Neural cell (in vitro differentiated cells): ENCODE data around the gene PRDX1. TPM values are rescaled to one million over a fixed set of nuclear protein-coding genes. Genes with fewer than 3 reads are reported as not detected.

Experiments
- H2AFZ ChIP-seq: fragments of 200-600, 300-800 bp; sonication (generic), shearing (Covaris generic); 2 replicates; pipeline ENCODE4 v1.6.0; 2014; ENCODE audit warnings: low read depth, mild to moderate bottlenecking, antibody characterized with exemption, low read length, moderate library complexity
- H3F3A ChIP-seq: fragments of 200-600 bp; shearing (Covaris generic); 2 replicates; pipeline ENCODE4 v1.6.1; 2016; ENCODE audit warnings: mild to moderate bottlenecking, moderate library complexity, mixed read lengths, antibody characterized with exemption, low read length; ENCODE audit not compliant: insufficient read depth, poor library complexity, severe bottlenecking
- H3K27ac ChIP-seq: fragments of 200-600, 300-800 bp; sonication (generic), shearing (Covaris generic); 2 replicates; pipeline ENCODE4 v1.5.1; 2014; ENCODE audit warnings: mild to moderate bottlenecking, low read length, moderate library complexity
- H3K27me3 ChIP-seq: fragments of 300-800, 200-600 bp; sonication (generic), shearing (Covaris generic); 2 replicates; pipeline ENCODE4 v1.6.0; 2014; ENCODE audit warnings: mild to moderate bottlenecking, low read depth, low read length, moderate library complexity; ENCODE audit not compliant: insufficient read depth
- H3K36me3 ChIP-seq: fragments of 300-800, 200-600 bp; sonication (generic), shearing (Covaris generic); 2 replicates; pipeline ENCODE4 v1.5.1; 2014; ENCODE audit warnings: mild to moderate bottlenecking, antibody characterized with exemption, low read length, moderate library complexity; ENCODE audit not compliant: insufficient read depth
- H3K4me2 ChIP-seq: fragments of 300-800, 200-600 bp; sonication (generic), shearing (Covaris generic); 2 replicates; pipeline ENCODE4 v1.6.0; 2014; ENCODE audit warnings: mild to moderate bottlenecking, low read length
- H3K4me3 ChIP-seq: fragments of 300-800, 200-600 bp; sonication (generic), shearing (Covaris generic); 2 replicates; pipeline ENCODE4 v1.5.1; 2014; ENCODE audit warnings: mild to moderate bottlenecking, low read length, moderate library complexity
- H3K79me2 ChIP-seq: fragments of 200-600 bp; shearing (Covaris generic); replicated peaks from 2 replicates; pipeline ENCODE4 v1.6.0; 2014; ENCODE audit warnings: mild to moderate bottlenecking, low read length, moderate library complexity; ENCODE audit not compliant: insufficient read depth
- H3K9ac ChIP-seq: fragments of 300-800, 200-600 bp; sonication (generic), shearing (Covaris generic); 2 replicates; pipeline ENCODE4 v1.6.1; 2016; ENCODE audit warnings: mild to moderate bottlenecking, low read length, mixed read lengths
- H3K9me2 ChIP-seq: fragments of 200-600 bp; shearing (Covaris generic); 2 replicates; pipeline ENCODE4 v1.6.1; 2016; ENCODE audit warnings: mild to moderate bottlenecking, low read length, mixed read lengths; ENCODE audit not compliant: insufficient read depth
- H3K9me3 ChIP-seq: fragments of 200-600, 300-800 bp; sonication (generic), shearing (Covaris generic); 2 replicates; pipeline ENCODE4 v1.6.1; 2016; ENCODE audit warnings: mild to moderate bottlenecking, mixed run types, low read length, moderate library complexity, mixed read lengths
- H4K20me1 ChIP-seq: fragments of 200-600 bp; shearing (Covaris generic); 2 replicates; pipeline ENCODE4 v1.6.1; 2016; ENCODE audit warnings: mild to moderate bottlenecking, mixed run types; ENCODE audit not compliant: insufficient read depth
- EP300 ChIP-seq: fragments of 450-650 bp; conservative IDR thresholded peaks from 2 replicates; pipeline ENCODE4 v1.6.1; 2014; ENCODE audit warnings: antibody characterized with exemption, mild to moderate bottlenecking, moderate library complexity; ENCODE audit not compliant: poor library complexity, severe bottlenecking
- EZH2 ChIP-seq: fragments of 200-600, 300-800 bp; shearing (Covaris generic), sonication (generic); IDR thresholded peaks from 2 replicates; pipeline ENCODE4 v1.6.1; 2014; ENCODE audit warnings: antibody characterized with exemption, low read length, borderline replicate concordance, mild to moderate bottlenecking; ENCODE audit not compliant: insufficient read depth, poor library complexity, severe bottlenecking
- MXI1 ChIP-seq: fragments of 450-650 bp; conservative IDR thresholded peaks from 2 replicates; pipeline ENCODE4 v1.6.1; 2014; ENCODE audit warnings: antibody characterized with exemption, mild to moderate bottlenecking; ENCODE audit not compliant: poor library complexity, severe bottlenecking
- POLR2AphosphoS5 ChIP-seq: IDR thresholded peaks from 2 replicates; pipeline ENCODE4 v1.6.1; 2012
- RAD21 ChIP-seq: fragments of 450-650 bp; conservative IDR thresholded peaks from 2 replicates; pipeline ENCODE4 v1.6.1; 2014; ENCODE audit warnings: antibody characterized with exemption, mild to moderate bottlenecking, moderate library complexity
- SMC3 ChIP-seq: fragments of 450-650 bp; conservative IDR thresholded peaks from 2 replicates; pipeline ENCODE4 v1.6.1; 2014; ENCODE audit warnings: antibody characterized with exemption, mild to moderate bottlenecking, moderate library complexity; ENCODE audit not compliant: poor library complexity
- TAF1 ChIP-seq: IDR thresholded peaks from 2 replicates; pipeline ENCODE4 v1.6.1; 2012; ENCODE audit warnings: low read depth
- polyA plus RNA-seq: library from polyadenylated mRNA; depleted of rRNA; stranded (reverse); fragments of >200 nt; gene quantifications from 2 replicates; pipeline ENCODE4 v1.2.3, GENCODE V29; 2014
- TF ChIP-seq, protein P1 (sequence below): IDR thresholded peaks from 2 replicates; pipeline ENCODE4 v1.6.1; 2012; ENCODE audit warnings: borderline replicate concordance
- TF ChIP-seq, protein P2 (sequence below): fragments of 450-650 bp; IDR thresholded peaks from 2 replicates; pipeline ENCODE4 v1.5.1; 2014; ENCODE audit warnings: antibody characterized with exemption, mild to moderate bottlenecking, moderate library complexity; ENCODE audit not compliant: poor library complexity, severe bottlenecking

The PRDX1 gene
- polyA plus RNA-seq, 1 donor from 2014 or later = 304 TPM

DNA sequence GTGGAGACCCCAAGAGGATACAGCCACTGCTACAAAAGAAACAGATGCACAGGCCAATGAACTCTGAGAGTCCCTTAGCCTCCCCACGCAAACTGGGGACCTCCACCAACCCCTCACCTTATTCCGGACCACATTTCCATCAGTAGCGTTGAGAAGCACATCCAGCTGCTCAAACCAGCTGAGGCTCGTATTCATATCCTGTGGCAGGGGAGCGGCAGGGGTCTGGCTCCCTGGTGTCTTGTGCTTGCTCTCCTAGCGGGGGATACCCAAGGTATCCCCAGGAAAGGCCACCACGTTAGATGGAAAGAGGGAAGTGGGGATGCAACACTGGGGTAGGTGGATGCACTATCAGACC is 22.3 kb downstream of the PRDX1 start:
- H3K9ac ChIP-seq = peak overlapping the region; percentile 51
- peak overlapping the region; percentile 65 for H3K4me2 ChIP-seq
- H3K27ac ChIP-seq = no peak overlapping the region

DNA sequence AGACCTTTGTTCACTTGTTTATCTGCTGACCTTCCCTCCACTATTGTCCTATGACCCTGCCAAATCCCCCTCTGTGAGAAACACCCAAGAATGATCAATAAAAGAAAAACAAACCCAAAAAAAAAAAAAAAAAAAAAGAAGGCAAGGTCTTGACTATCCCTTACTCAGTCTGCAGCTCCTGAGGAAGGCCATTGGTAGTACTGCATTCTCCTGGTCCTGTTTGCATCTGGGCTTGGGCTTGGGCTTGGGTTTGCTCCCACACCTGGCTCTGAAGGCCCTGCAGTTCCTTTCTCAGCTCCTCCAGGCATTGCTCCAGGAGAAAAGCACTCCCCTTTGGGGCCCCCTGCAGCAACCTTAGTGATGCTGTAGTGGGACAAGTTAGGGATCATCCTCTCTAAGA is 23.4 kb downstream of the PRDX1 start:
- Histone ChIP-seq H3K79me2 (no peaks in the 10 kb centered on the region), H3K9ac (no peak overlapping the region), H3K9me2 (no peaks in the 10 kb centered on the region), H3K27me3 (no peaks in the 10 kb centered on the region), H3F3A (no peaks in the 10 kb centered on the region), H3K4me2 (no peak overlapping the region), H3K4me3 (no peak overlapping the region), H3K9me3 (no peaks in the 10 kb centered on the region), H4K20me1 (no peaks in the 10 kb centered on the region), H3K36me3 (no peaks in the 10 kb centered on the region), H2AFZ (no peak overlapping the region), H3K27ac (no peak overlapping the region)
- TF ChIP-seq SMC3 = no peak
- TF ChIP-seq, protein P1, sequence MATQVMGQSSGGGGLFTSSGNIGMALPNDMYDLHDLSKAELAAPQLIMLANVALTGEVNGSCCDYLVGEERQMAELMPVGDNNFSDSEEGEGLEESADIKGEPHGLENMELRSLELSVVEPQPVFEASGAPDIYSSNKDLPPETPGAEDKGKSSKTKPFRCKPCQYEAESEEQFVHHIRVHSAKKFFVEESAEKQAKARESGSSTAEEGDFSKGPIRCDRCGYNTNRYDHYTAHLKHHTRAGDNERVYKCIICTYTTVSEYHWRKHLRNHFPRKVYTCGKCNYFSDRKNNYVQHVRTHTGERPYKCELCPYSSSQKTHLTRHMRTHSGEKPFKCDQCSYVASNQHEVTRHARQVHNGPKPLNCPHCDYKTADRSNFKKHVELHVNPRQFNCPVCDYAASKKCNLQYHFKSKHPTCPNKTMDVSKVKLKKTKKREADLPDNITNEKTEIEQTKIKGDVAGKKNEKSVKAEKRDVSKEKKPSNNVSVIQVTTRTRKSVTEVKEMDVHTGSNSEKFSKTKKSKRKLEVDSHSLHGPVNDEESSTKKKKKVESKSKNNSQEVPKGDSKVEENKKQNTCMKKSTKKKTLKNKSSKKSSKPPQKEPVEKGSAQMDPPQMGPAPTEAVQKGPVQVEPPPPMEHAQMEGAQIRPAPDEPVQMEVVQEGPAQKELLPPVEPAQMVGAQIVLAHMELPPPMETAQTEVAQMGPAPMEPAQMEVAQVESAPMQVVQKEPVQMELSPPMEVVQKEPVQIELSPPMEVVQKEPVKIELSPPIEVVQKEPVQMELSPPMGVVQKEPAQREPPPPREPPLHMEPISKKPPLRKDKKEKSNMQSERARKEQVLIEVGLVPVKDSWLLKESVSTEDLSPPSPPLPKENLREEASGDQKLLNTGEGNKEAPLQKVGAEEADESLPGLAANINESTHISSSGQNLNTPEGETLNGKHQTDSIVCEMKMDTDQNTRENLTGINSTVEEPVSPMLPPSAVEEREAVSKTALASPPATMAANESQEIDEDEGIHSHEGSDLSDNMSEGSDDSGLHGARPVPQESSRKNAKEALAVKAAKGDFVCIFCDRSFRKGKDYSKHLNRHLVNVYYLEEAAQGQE = no peak
- no peak for TF ChIP-seq MXI1
- no peak for TF ChIP-seq EP300
- TF ChIP-seq EZH2 = no peak
- no peak for TF ChIP-seq RAD21

More for the DNA sequence above, 22.3 kb downstream of the PRDX1 start:
- H4K20me1 ChIP-seq = no peaks in the 10 kb centered on the region
- peak overlapping the region; percentile 29 for H2AFZ ChIP-seq
- no peaks in the 10 kb centered on the region for H3K79me2 ChIP-seq
- H3K9me2 ChIP-seq = no peaks in the 10 kb centered on the region
- no peaks in the 10 kb centered on the region for H3K27me3 ChIP-seq
- H3K4me3 ChIP-seq = peak overlapping the region; percentile 80
- H3F3A ChIP-seq = no peaks in the 10 kb centered on the region
- H3K9me3 ChIP-seq = no peaks in the 10 kb centered on the region
- no peaks in the 10 kb centered on the region for H3K36me3 ChIP-seq
- peak; percentile 1 for TF ChIP-seq TAF1
- TF ChIP-seq POLR2AphosphoS5 = no peak

DNA sequence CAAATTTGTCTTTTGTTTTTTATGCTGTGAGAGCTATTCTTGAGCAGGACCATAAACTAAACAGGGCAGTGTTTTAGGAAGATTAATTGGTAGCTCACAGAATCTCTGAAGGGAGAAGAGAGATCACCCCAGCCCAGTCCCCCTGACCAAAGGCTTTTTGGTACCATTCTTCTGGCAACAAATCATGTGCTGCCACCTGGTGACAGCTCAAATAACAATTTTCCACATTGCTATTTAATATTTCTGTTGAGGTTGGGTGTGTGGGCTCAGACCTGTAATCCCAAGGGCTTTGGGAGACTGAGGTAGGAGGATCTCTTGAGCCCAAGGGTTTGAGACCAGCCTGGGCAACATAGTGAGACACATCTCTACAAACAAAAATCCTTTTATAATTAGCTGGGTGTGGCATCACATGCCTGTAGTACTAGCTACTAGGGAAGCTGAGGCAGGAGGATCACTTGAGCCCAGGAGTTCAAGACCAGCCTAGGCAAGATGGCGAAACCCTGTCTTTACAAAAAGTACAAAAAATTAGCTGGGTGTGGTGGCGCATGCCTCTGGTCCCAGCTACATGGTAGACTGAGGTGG is 28.5 kb downstream of the PRDX1 start:
- H3K79me2 ChIP-seq = no peaks in the 10 kb centered on the region
- H3K9me2 ChIP-seq = no peaks in the 10 kb centered on the region
- no peak overlapping the region for H3K4me3 ChIP-seq
- H3K9ac ChIP-seq = no peak overlapping the region
- no peaks in the 10 kb centered on the region for H3F3A ChIP-seq
- TF ChIP-seq, protein P1 = no peak
- TF ChIP-seq EP300 (no peak), MXI1 (peak; percentile 22), RAD21 (peak; percentile 74), EZH2 (no peak), POLR2AphosphoS5 (no peak), SMC3 (peak; percentile 88), TAF1 (no peak)
- TF ChIP-seq, protein P2, sequence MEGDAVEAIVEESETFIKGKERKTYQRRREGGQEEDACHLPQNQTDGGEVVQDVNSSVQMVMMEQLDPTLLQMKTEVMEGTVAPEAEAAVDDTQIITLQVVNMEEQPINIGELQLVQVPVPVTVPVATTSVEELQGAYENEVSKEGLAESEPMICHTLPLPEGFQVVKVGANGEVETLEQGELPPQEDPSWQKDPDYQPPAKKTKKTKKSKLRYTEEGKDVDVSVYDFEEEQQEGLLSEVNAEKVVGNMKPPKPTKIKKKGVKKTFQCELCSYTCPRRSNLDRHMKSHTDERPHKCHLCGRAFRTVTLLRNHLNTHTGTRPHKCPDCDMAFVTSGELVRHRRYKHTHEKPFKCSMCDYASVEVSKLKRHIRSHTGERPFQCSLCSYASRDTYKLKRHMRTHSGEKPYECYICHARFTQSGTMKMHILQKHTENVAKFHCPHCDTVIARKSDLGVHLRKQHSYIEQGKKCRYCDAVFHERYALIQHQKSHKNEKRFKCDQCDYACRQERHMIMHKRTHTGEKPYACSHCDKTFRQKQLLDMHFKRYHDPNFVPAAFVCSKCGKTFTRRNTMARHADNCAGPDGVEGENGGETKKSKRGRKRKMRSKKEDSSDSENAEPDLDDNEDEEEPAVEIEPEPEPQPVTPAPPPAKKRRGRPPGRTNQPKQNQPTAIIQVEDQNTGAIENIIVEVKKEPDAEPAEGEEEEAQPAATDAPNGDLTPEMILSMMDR = peak; percentile 80
- H3K36me3 ChIP-seq = no peaks in the 10 kb centered on the region
- no peak overlapping the region for H2AFZ ChIP-seq
- H3K27ac ChIP-seq = no peak overlapping the region
- H3K27me3 ChIP-seq = peaks cover 24% of the 10 kb centered on the region
- no peaks in the 10 kb centered on the region for H4K20me1 ChIP-seq
- H3K4me2 ChIP-seq = no peak overlapping the region
- H3K9me3 ChIP-seq = no peaks in the 10 kb centered on the region
